Transverse colon (tissue), 4 donors: ENCODE measurements around the gene DNAJC10.

Experiments used
- CTCF ChIP-seq, 5 experiments: fragments of 200-600 bp in 3 of 5; fragments of 450-650 bp in 2 of 5; sonication (generic) in 3 of 5; IDR thresholded peaks; 1 replicate in 2 of 5; 2 replicates in 3 of 5; pipeline ENCODE4 v1.5.1; 2016 to 2017; ENCODE audit warnings: antibody characterized with exemption in 5 of 5, inconsistent platforms in 3 of 5, mild to moderate bottlenecking in 2 of 5, moderate library complexity in 1 of 5
- POLR2A ChIP-seq: fragments of 450-650 bp; IDR thresholded peaks from one replicate; pipeline ENCODE4 v1.6.1; 2016; ENCODE audit warnings: antibody characterized with exemption, mild to moderate bottlenecking, moderate library complexity
- POLR2AphosphoS5 ChIP-seq, 3 donors: sonication (generic); formaldehyde crosslinking; IDR thresholded peaks; one replicate each; pipeline ENCODE4 v1.6.1; 2016; ENCODE audit warnings: antibody characterized with exemption in 3 of 3

DNA sequence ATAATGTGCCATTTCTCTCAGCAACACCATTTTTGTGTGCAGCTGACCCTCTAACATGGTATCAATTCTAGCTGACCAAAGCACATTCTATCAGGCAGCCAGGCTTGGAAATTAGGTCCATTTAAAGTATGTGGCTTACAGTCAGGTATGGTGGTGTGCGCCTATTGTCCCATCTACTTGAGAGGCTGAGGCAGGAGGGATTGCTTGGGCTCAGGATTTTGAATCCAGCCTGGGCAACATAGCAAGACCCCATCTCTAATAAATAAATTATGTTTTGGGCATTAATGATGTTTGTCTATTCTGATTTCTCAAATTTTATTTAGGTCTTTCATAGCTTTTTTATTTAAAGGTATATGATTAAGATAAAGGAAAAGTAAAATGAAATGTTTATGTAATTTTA is 63.3 kb downstream of the DNAJC10 start:
- no peak for TF ChIP-seq POLR2A
- TF ChIP-seq CTCF (IDR thresholded peaks at IDR 0.05) = no peak
- no peak for TF ChIP-seq POLR2AphosphoS5 (IDR thresholded peaks at IDR 0.05)
